ENCODE measurements around the gene RBMS3.
"Not testable (repeated sequence)": the region's sequence is repeated elsewhere in the genome, so short reads cannot be mapped to it uniquely, and the experiment has no call there.

The RBMS3 gene

GRCh38 chr3:29311795-29312194 lies 30.9 kb downstream of the RBMS3 start:
- DNase-seq, result no peak
- no peak for TF ChIP-seq POLR2A (IDR thresholded peaks at IDR 0.05; ENCODE audit: low read length)
- TF ChIP-seq GATA1 (IDR thresholded peaks at IDR 0.05; ENCODE audit: low read depth, low read length), result no peak

- TF ChIP-seq POLR2A (IDR thresholded peaks at IDR 0.05; ENCODE audit: low read length) (no peak), GATA1 (IDR thresholded peaks at IDR 0.05; ENCODE audit: low read depth, low read length) (no peak)
- DNase-seq, result no peak
These were observed 31.5 kb downstream of the RBMS3 start for GRCh38 chr3:29312395-29312794.

GRCh38 chr3:29312960-29313452 lies 32.1 kb downstream of the RBMS3 start:
- no peak for TF ChIP-seq POLR2A (IDR thresholded peaks at IDR 0.05; ENCODE audit: low read length)
- no peak for TF ChIP-seq GATA1 (IDR thresholded peaks at IDR 0.05; ENCODE audit: low read depth, low read length)
- no peak for DNase-seq

GRCh38 chr3:29313981-29314726 lies 33.3 kb downstream of the RBMS3 start:
- DNase-seq, result no peak
- no peak for TF ChIP-seq GATA1 (IDR thresholded peaks at IDR 0.05; ENCODE audit: low read depth, low read length)
- TF ChIP-seq POLR2A (IDR thresholded peaks at IDR 0.05; ENCODE audit: low read length), result no peak

- TF ChIP-seq GATA1 (IDR thresholded peaks at IDR 0.05; ENCODE audit: low read depth, low read length) (no peak), POLR2A (IDR thresholded peaks at IDR 0.05; ENCODE audit: low read length) (no peak)
- DNase-seq, result no peak
These were observed 33.8 kb downstream of the RBMS3 start for GRCh38 chr3:29314727-29315088.

GRCh38 chr3:29317659-29318173 lies 36.8 kb downstream of the RBMS3 start:
- no peak for DNase-seq
- TF ChIP-seq GATA1 (IDR thresholded peaks at IDR 0.05; ENCODE audit: low read depth, low read length) (no peak), POLR2A (IDR thresholded peaks at IDR 0.05; ENCODE audit: low read length) (no peak)

- DNase-seq, result no peak
- TF ChIP-seq GATA1 (IDR thresholded peaks at IDR 0.05; ENCODE audit: low read depth, low read length), result no peak
- TF ChIP-seq POLR2A (IDR thresholded peaks at IDR 0.05; ENCODE audit: low read length), result no peak
These were observed 37.4 kb downstream of the RBMS3 start for GRCh38 chr3:29318251-29318650.

- no peak for DNase-seq
- TF ChIP-seq POLR2A (IDR thresholded peaks at IDR 0.05; ENCODE audit: low read length) (no peak), GATA1 (IDR thresholded peaks at IDR 0.05; ENCODE audit: low read depth, low read length) (no peak)
These were observed 38.4 kb downstream of the RBMS3 start for GRCh38 chr3:29319262-29319661.

GRCh38 chr3:29319798-29320197 lies 38.9 kb downstream of the RBMS3 start:
- no peak for DNase-seq

GRCh38 chr3:29322586-29322985 lies 41.7 kb downstream of the RBMS3 start:
- no peak for TF ChIP-seq POLR2A (IDR thresholded peaks at IDR 0.05; ENCODE audit: low read length)
- no peak for TF ChIP-seq GATA1 (IDR thresholded peaks at IDR 0.05; ENCODE audit: low read depth, low read length)
- no peak for DNase-seq

More at GRCh38 chr3:29319798-29320197, 38.9 kb downstream of the RBMS3 start:
- TF ChIP-seq POLR2A (IDR thresholded peaks at IDR 0.05; ENCODE audit: low read length) (no peak), GATA1 (IDR thresholded peaks at IDR 0.05; ENCODE audit: low read depth, low read length) (no peak)

GRCh38 chr3:29324180-29324651 lies 43.3 kb downstream of the RBMS3 start:
- no peak for DNase-seq
- TF ChIP-seq POLR2A (IDR thresholded peaks at IDR 0.05; ENCODE audit: low read length) (no peak), GATA1 (IDR thresholded peaks at IDR 0.05; ENCODE audit: low read depth, low read length) (no peak)

GRCh38 chr3:29326540-29326939 lies 45.7 kb downstream of the RBMS3 start:
- DNase-seq, result not testable (repeated sequence)

- no peak for DNase-seq
- TF ChIP-seq POLR2A (IDR thresholded peaks at IDR 0.05; ENCODE audit: low read length), result no peak
- no peak for TF ChIP-seq GATA1 (IDR thresholded peaks at IDR 0.05; ENCODE audit: low read depth, low read length)
These were observed 49.4 kb downstream of the RBMS3 start for GRCh38 chr3:29329986-29330890.

GRCh38 chr3:29331035-29331434 lies 50.2 kb downstream of the RBMS3 start:
- TF ChIP-seq POLR2A (IDR thresholded peaks at IDR 0.05; ENCODE audit: low read length), result no peak
- no peak for TF ChIP-seq GATA1 (IDR thresholded peaks at IDR 0.05; ENCODE audit: low read depth, low read length)
- no peak for DNase-seq

All from erythroblast (primary cell).